ENCODE data around the gene PARP14. TPM values are rescaled to one million over a fixed set of nuclear protein-coding genes. Genes with fewer than 3 reads are reported as not detected.
"Not testable (repeated sequence)": the region's sequence is repeated elsewhere in the genome, so short reads cannot be mapped to it uniquely, and the experiment has no call there.

PARP14 gene
- total RNA-seq, 2 experiments from 2014 or later = 55.2 to 56.5 TPM

GRCh38 chr3:122728186-122728585, 47.5 kb downstream of the PARP14 start:
- Mint-ChIP-seq H3K4me1 (no peaks in the 10 kb centered on the region), H3K4me3 (no peak overlapping the region), H3K36me3 (peaks cover 46% of the 10 kb centered on the region), H3K27me3 (no peaks in the 10 kb centered on the region), H3K27ac (no peak overlapping the region), H3K9me3 (peaks cover 6% of the 10 kb centered on the region)
- no peak for DNase-seq

- no peak overlapping the region for H3K4me3 Mint-ChIP-seq
- no peak overlapping the region for H3K27ac Mint-ChIP-seq
- H3K4me1 Mint-ChIP-seq = no peaks in the 10 kb centered on the region
- H3K36me3 Mint-ChIP-seq = peaks cover 47% of the 10 kb centered on the region
- H3K27me3 Mint-ChIP-seq = no peaks in the 10 kb centered on the region
- DNase-seq = no peak
- peaks cover 6% of the 10 kb centered on the region for H3K9me3 Mint-ChIP-seq
These were observed 48.3 kb downstream of the PARP14 start for GRCh38 chr3:122728756-122729514.

- H3K27me3 Mint-ChIP-seq = no peaks in the 10 kb centered on the region
These were observed 49.6 kb downstream of the PARP14 start for GRCh38 chr3:122730240-122730639.

GRCh38 chr3:122732682-122733525, 52.3 kb downstream of the PARP14 start:
- H3K4me1 Mint-ChIP-seq, H3K27ac Mint-ChIP-seq, H3K4me3 Mint-ChIP-seq, DNase-seq, H3K27me3 Mint-ChIP-seq, H3K9me3 Mint-ChIP-seq: not testable (repeated sequence)
- H3K36me3 Mint-ChIP-seq = peaks cover 34% of the 10 kb centered on the region

More at GRCh38 chr3:122730240-122730639, 49.6 kb downstream of the PARP14 start:
- H3K4me3 Mint-ChIP-seq = no peak overlapping the region
- H3K36me3 Mint-ChIP-seq = peaks cover 46% of the 10 kb centered on the region
- H3K27ac Mint-ChIP-seq = no peak overlapping the region
- peaks cover 3% of the 10 kb centered on the region for H3K9me3 Mint-ChIP-seq
- no peaks in the 10 kb centered on the region for H3K4me1 Mint-ChIP-seq
- DNase-seq = no peak

- Mint-ChIP-seq H3K4me1 (no peaks in the 10 kb centered on the region), H3K9me3 (peaks cover 1% of the 10 kb centered on the region), H3K27ac (no peak overlapping the region), H3K36me3 (peaks cover 50% of the 10 kb centered on the region), H3K4me3 (no peak overlapping the region), H3K27me3 (no peaks in the 10 kb centered on the region)
- no peak for DNase-seq
These were observed 58.5 kb downstream of the PARP14 start for GRCh38 chr3:122739172-122739571.

- no peak overlapping the region for H3K27ac Mint-ChIP-seq
- H3K4me1 Mint-ChIP-seq = peaks cover 3% of the 10 kb centered on the region
- peaks cover 55% of the 10 kb centered on the region for H3K36me3 Mint-ChIP-seq
- peaks cover 1% of the 10 kb centered on the region for H3K9me3 Mint-ChIP-seq
- H3K27me3 Mint-ChIP-seq = no peaks in the 10 kb centered on the region
- no peak overlapping the region for H3K4me3 Mint-ChIP-seq
- DNase-seq = no peak
These were observed 61.6 kb downstream of the PARP14 start for GRCh38 chr3:122742234-122742633.

- Mint-ChIP-seq H3K4me1 (peaks cover 3% of the 10 kb centered on the region), H3K4me3 (no peak overlapping the region), H3K27ac (no peak overlapping the region), H3K36me3 (peaks cover 49% of the 10 kb centered on the region), H3K27me3 (no peaks in the 10 kb centered on the region), H3K9me3 (peaks cover 1% of the 10 kb centered on the region)
- DNase-seq = no peak
These were observed 63.0 kb downstream of the PARP14 start for GRCh38 chr3:122743581-122744120.

GRCh38 chr3:122745369-122746021, 64.9 kb downstream of the PARP14 start:
- H3K4me3 Mint-ChIP-seq = no peak overlapping the region
- H3K27me3 Mint-ChIP-seq = no peaks in the 10 kb centered on the region
- no peak overlapping the region for H3K27ac Mint-ChIP-seq
- peaks cover 35% of the 10 kb centered on the region for H3K36me3 Mint-ChIP-seq
- H3K9me3 Mint-ChIP-seq = peaks cover 1% of the 10 kb centered on the region
- peaks cover 3% of the 10 kb centered on the region for H3K4me1 Mint-ChIP-seq
- DNase-seq = no peak

GRCh38 chr3:122747295-122747694, 66.7 kb downstream of the PARP14 start:
- H3K27me3 Mint-ChIP-seq, H3K4me1 Mint-ChIP-seq: not testable (repeated sequence)

GRCh38 chr3:122748347-122748746, 67.7 kb downstream of the PARP14 start:
- Mint-ChIP-seq H3K4me3 (no peak overlapping the region), H3K27ac (no peak overlapping the region), H3K36me3 (peaks cover 19% of the 10 kb centered on the region), H3K27me3 (no peaks in the 10 kb centered on the region), H3K4me1 (peaks cover 3% of the 10 kb centered on the region), H3K9me3 (peaks cover 1% of the 10 kb centered on the region)
- no peak for DNase-seq

More at GRCh38 chr3:122747295-122747694, 66.7 kb downstream of the PARP14 start:
- H3K9me3 Mint-ChIP-seq, DNase-seq, H3K27ac Mint-ChIP-seq, H3K4me3 Mint-ChIP-seq: not testable (repeated sequence)
- H3K36me3 Mint-ChIP-seq = peaks cover 29% of the 10 kb centered on the region

- no peaks in the 10 kb centered on the region for H3K27me3 Mint-ChIP-seq
- no peak for DNase-seq
- no peaks in the 10 kb centered on the region for H3K9me3 Mint-ChIP-seq
- peaks cover 7% of the 10 kb centered on the region for H3K36me3 Mint-ChIP-seq
- no peak overlapping the region for H3K27ac Mint-ChIP-seq
- H3K4me3 Mint-ChIP-seq = no peak overlapping the region
- peaks cover 3% of the 10 kb centered on the region for H3K4me1 Mint-ChIP-seq
These were observed 74.3 kb downstream of the PARP14 start for GRCh38 chr3:122754929-122755328.

- H3K27ac Mint-ChIP-seq = no peak overlapping the region
These were observed 74.9 kb downstream of the PARP14 start for GRCh38 chr3:122755491-122755890.

GRCh38 chr3:122758877-122759560, 78.4 kb downstream of the PARP14 start:
- H3K9me3 Mint-ChIP-seq = no peaks in the 10 kb centered on the region
- H3K27me3 Mint-ChIP-seq = no peaks in the 10 kb centered on the region
- H3K27ac Mint-ChIP-seq = no peak overlapping the region
- H3K36me3 Mint-ChIP-seq = peaks cover 7% of the 10 kb centered on the region
- peaks cover 3% of the 10 kb centered on the region for H3K4me1 Mint-ChIP-seq
- no peak for DNase-seq
- no peak overlapping the region for H3K4me3 Mint-ChIP-seq

More at GRCh38 chr3:122755491-122755890, 74.9 kb downstream of the PARP14 start:
- no peak for DNase-seq
- peaks cover 3% of the 10 kb centered on the region for H3K4me1 Mint-ChIP-seq
- H3K36me3 Mint-ChIP-seq = peaks cover 7% of the 10 kb centered on the region
- H3K9me3 Mint-ChIP-seq = no peaks in the 10 kb centered on the region
- no peaks in the 10 kb centered on the region for H3K27me3 Mint-ChIP-seq
- H3K4me3 Mint-ChIP-seq = no peak overlapping the region

GRCh38 chr3:122760453-122761271, 80.0 kb downstream of the PARP14 start:
- H3K27me3 Mint-ChIP-seq = no peaks in the 10 kb centered on the region
- H3K4me1 Mint-ChIP-seq = peaks cover 3% of the 10 kb centered on the region
- H3K36me3 Mint-ChIP-seq = peaks cover 6% of the 10 kb centered on the region
- no peak overlapping the region for H3K27ac Mint-ChIP-seq
- no peaks in the 10 kb centered on the region for H3K9me3 Mint-ChIP-seq
- no peak for DNase-seq
- no peak overlapping the region for H3K4me3 Mint-ChIP-seq
